GM12873 (cell line): ENCODE measurements around the gene CCDC197.

Experiments
- CTCF ChIP-seq: IDR thresholded peaks from 2 replicates; pipeline ENCODE4 v1.5.1; 2012; ENCODE audit warnings: low read depth, mild to moderate bottlenecking, moderate library complexity, low read length, control low read depth; ENCODE audit not compliant: insufficient read depth; ENCODE audit errors: missing control alignments

Gene CCDC197

DNA sequence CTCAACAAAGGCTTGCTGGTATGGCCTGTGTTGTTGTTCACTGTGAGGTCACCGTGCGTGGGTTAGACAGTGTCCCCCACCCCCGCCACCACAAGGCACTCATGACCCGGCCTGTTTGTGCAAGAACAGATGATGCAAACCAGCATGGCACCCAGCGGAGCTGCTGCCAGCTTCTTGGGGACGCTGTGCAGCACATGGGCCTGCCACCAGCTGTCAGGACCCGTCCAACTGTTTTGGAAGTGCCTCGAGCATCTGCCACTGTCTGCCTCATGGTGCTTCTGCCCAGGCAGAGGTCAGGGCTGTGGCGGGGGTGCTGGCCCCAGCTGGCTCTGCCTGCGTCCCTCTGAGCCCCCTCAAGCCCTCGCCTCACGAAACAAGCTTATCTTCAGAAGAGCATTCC is 22.3 kb upstream of the CCDC197 start:
- no peak for TF ChIP-seq CTCF

DNA sequence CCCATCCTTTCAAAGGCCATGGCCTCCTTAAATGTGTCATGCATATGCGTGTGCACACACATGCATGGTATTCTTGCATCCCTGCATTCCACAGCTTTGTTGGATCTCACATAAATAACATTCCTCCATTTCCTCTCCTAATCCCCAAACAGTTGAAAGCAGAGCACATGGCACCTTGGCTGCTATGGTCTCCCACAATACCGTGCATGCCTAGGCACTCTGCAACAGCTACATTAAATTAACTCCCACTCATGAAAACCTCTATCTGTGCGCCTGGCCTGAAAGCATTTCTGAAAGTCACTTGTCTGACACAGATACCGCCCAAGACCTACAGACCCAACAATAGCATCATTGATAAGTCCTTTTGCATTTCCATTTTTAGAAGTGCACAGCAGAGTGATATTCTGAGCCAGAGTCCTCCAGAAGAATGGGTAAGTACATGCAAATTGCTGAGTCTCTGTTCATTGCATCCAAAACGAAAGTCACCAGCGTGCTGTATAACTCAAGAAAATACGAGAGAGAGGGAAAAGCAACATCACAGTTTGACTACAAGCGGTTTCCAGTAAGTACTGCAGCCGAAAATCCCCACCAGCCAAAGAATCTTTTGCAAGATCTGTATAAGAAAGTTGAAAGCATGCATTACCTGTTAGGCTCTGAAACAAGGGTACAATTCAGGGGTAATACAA is 21.2 kb upstream of the CCDC197 start:
- TF ChIP-seq CTCF, result peak; percentile 47

DNA sequence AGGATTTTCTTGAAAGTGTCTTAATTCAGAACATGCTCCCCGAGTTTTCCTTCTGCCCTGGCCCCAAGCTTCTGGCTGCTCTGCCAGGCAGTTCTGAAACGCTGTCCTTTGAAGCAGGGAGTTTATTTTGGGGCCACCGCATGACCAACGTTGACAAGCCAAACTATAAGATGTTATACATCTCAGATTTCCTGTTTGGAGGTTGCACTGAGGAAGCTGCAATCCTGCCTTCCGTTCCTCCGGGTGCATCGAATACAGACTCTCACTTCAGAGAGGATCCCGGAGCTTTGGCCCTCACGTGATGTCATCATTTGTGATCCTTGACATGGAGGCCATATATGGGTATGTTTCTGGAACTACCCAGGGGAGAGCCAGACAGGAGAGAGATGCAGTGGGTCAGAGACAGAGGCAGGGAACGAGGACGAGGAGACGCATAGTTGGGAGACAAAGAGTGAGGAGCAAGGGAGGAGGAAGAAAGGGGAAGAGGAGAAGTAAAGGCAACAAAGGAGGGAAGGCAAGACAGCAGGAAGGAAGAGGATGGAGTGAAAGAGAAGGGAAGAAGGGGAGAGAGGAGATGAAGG is 20.5 kb upstream of the CCDC197 start, which contains the start of gene ASB2:
Gene ASB2, minus strand, starts transcription at position 94 of the 581 bp plus-strand sequence. CDS start 12,031 bp downstream, outside the sequence.
- TF ChIP-seq CTCF, result no peak

DNA sequence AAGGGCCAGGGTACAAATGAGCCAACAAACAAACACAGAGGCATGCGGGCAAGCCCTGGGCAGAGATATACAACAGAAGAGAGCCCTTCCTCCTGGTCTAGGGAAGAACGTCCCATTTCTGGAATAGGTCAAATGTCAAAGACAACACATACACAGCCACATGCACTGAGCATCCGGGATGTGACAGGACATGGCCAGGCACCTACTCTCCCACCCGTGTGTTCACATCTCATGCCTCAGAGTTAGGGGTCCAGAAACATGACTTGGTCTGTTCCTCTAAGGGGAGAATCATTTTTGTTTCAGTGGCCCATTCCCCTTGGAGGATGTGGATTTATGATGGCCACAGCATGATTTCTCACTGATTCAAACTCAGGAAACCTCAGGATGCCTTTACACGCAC is 19.9 kb upstream of the CCDC197 start:
- no peak for TF ChIP-seq CTCF

DNA sequence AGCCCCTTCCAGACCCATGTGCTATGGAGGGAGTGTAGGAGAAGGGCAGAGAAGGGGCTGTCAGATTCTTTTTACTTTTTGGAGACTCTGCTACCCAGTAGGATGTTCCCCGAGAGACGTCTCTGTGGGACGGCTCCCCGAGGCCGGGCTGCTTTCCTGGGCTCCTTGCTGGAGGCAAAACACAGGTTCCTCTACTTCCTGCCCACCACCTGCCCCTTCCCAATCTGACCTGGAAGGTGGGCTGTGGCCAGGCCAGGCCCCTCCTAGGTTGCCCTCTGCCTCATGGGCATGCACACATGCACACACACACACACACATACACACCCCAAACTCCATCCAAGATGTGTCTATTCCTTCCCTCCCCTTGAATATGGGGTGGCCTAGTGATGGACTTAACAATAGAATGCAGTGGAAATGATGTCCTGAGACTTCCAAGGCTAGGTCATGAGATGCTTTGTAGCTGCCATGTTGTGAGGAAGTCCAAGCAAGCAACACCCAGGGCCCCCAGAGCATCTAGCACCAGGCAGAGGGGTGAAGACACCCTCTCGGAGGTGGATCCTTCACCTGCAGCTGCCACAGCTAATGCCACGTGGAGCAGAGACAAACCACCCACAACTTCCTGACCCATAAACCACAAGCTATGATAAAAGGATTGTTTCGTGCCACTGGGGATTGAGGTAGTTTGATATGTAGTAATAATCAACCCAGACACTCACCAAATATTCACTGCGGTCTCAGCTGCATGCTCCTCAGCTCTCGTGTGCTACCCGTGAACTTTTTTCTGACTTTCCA is 19.1 kb upstream of the CCDC197 start:
- no peak for TF ChIP-seq CTCF

DNA sequence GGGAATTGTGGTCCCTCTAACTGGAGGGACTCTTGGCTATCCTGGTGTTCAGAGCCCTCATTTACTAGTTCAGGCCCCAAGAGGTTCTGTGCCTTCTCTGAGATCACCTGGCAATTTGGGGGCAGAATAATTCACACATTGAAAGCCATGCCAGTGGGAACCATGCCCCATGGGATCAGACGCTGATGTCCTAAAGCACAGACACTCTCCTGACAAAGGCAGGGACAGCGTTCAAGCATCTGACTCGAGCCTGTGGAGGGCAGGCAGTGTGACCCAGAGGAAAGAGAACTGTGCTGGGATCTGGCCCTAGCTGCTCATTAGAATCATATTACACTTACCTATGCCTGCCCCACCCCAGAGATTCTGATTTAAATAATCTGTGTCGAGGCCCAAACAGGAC is 18.4 kb upstream of the CCDC197 start:
- TF ChIP-seq CTCF, result no peak

DNA sequence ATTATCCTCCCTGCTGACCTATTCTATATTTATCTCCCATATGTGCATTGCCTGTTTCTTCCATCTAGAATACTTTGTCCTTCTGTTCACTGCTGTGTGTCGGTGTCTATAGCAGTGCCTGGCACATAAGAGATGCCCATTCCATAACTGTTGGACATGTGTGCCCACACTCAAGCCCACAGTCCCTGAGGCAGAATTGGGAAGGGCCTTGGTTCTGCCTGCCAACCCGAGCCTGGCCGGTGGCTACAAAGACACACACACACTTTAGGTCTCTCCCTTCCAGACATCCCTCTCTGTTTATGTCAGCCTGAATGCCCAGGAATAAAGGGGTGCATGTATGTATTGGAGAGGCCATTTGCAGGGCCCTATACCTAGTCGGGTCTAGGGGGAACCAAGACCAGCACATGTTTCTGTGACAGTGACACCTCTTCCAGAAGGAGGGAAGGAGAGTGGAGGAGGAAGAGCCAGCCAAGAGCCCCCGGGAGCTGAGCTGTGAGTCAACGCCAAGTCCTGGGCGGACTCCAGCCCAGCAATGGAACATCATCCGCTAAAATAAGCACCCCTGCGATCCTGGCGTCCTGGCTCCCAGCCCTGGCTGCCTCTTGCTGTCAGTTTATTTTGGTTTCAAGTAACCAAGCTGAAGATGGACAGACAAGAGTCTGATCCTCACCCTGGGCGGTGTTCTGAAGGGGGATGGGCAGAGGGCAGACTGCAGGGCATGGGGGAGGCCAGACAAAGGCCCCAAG is 16.5 kb upstream of the CCDC197 start:
- no peak for TF ChIP-seq CTCF
